OCI-LY7 (cell line): ENCODE data around the gene MAML3.

Experiments used
- CTCF ChIP-seq: fragments of 200-600 bp; sonication (generic); conservative IDR thresholded peaks from 2 replicates; pipeline ENCODE4 v1.5.1; 2014; ENCODE audit warnings: mild to moderate bottlenecking, antibody characterized with exemption, low read length, moderate library complexity, mixed read lengths
- EZH2phosphoT487 ChIP-seq: fragments of 200-600 bp; sonication (generic); IDR thresholded peaks from 2 replicates; pipeline ENCODE4 v1.6.1; 2018; ENCODE audit warnings: low read depth, borderline replicate concordance, mild to moderate bottlenecking, mixed run types, antibody characterized with exemption, low read length, moderate library complexity, mixed read lengths

GRCh38 chr4:140126261-140126660 is 27.7 kb downstream of the MAML3 start:
- no peak for TF ChIP-seq CTCF
- TF ChIP-seq EZH2phosphoT487: no peak
